Suprapubic skin (tissue), 4 donors: ENCODE data around the gene ME3.

ENCODE experiments used
- EP300 ChIP-seq: sonication (generic); formaldehyde crosslinking; IDR thresholded peaks from one replicate; pipeline ENCODE4 v1.6.1; 2017; ENCODE audit warnings: antibody characterized with exemption
- POLR2A ChIP-seq, 2 donors: fragments of 450-650 bp; IDR thresholded peaks; one replicate each; pipeline ENCODE4 v1.6.1; 2017; ENCODE audit warnings: antibody characterized with exemption in 2 of 2, mild to moderate bottlenecking in 2 of 2, moderate library complexity in 2 of 2
- POLR2AphosphoS5 ChIP-seq, 3 donors: sonication (generic); formaldehyde crosslinking; IDR thresholded peaks; one replicate each; pipeline ENCODE4 v1.6.1; 2017; ENCODE audit warnings: antibody characterized with exemption in 3 of 3
- TF ChIP-seq, protein P1 (sequence below), 2 donors: fragments of 200-600 bp in 1 of 2; fragments of 450-650 bp in 1 of 2; sonication (generic) in 1 of 2; IDR thresholded peaks; one replicate each; pipeline ENCODE4 v1.5.1; 2016 to 2019; ENCODE audit warnings: antibody characterized with exemption in 2 of 2, mild to moderate bottlenecking in 1 of 2, moderate library complexity in 1 of 2

DNA sequence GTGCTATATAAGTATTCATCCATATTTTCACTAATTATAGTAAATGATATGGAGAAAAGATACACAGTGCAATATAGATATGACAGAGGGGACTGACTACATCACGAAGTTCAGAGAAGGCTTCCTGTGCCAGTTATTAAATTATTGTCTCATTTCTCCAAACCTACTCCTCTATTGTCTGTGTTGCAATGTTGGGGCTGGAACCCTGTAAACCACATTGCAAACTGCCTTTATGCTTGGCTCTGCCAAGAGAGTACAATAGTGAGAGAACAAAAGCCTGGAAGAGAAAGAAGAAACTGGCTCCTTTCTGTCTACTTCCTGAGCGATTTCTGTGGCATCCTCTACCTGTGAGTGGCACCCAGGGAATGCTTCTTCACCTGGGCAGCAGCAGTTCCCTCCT, 46.4 kb downstream of the ME3 start:
- TF ChIP-seq, protein P1, sequence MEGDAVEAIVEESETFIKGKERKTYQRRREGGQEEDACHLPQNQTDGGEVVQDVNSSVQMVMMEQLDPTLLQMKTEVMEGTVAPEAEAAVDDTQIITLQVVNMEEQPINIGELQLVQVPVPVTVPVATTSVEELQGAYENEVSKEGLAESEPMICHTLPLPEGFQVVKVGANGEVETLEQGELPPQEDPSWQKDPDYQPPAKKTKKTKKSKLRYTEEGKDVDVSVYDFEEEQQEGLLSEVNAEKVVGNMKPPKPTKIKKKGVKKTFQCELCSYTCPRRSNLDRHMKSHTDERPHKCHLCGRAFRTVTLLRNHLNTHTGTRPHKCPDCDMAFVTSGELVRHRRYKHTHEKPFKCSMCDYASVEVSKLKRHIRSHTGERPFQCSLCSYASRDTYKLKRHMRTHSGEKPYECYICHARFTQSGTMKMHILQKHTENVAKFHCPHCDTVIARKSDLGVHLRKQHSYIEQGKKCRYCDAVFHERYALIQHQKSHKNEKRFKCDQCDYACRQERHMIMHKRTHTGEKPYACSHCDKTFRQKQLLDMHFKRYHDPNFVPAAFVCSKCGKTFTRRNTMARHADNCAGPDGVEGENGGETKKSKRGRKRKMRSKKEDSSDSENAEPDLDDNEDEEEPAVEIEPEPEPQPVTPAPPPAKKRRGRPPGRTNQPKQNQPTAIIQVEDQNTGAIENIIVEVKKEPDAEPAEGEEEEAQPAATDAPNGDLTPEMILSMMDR (IDR thresholded peaks at IDR 0.05), result no peak
- no peak for TF ChIP-seq POLR2A (IDR thresholded peaks at IDR 0.05)
- TF ChIP-seq POLR2AphosphoS5 (IDR thresholded peaks at IDR 0.05), result no peak
- no peak for TF ChIP-seq EP300
